GM18907 (cell line): ENCODE measurements around the gene RILP.

Experiments
- ATAC-seq: cut with Tn5 transposase; IDR thresholded peaks from one replicate; pipeline ENCODE4 v1.9.1; 2021; ENCODE audit warnings: mild to moderate bottlenecking, moderate library complexity; ENCODE audit not compliant: unreplicated experiment

The RILP gene

GRCh38 chr17:1605681-1606351 is 43.9 kb downstream of the RILP start:
- ATAC-seq = no peak

DNA sequence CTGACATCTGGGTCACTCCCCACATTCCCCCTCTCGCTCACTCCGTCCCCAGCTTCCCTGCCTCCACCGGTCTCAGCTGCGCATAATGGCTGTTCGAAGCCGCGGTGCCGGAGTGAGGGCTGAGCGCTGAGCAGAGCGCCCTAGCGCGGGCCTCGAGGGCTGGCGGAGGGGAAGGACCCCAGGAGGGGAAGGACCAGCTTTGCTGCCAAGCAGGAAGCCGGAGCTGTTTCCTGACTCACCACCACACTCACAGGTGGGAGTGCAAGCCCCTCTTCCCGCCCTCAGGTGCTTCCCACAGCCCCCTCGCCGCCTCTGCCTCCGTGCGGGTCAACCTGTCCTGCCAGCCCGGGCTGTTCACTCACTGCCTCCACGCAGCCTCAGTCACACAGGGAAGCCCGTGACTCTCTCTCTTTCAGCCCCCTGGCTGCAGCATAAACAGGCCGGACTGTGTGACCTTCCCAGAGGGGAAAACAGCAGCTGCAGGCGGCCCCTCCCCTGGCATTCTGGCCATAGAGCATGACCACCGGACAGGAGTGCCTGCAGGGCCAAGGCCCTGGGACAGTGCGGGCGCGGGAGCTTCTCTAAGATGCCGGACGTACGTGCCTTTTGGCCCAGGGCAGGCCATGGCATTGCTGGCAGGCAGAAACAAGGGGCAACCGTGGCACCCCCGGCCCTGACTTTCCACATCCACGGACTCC is 44.7 kb downstream of the RILP start:
- ATAC-seq = no peak

DNA sequence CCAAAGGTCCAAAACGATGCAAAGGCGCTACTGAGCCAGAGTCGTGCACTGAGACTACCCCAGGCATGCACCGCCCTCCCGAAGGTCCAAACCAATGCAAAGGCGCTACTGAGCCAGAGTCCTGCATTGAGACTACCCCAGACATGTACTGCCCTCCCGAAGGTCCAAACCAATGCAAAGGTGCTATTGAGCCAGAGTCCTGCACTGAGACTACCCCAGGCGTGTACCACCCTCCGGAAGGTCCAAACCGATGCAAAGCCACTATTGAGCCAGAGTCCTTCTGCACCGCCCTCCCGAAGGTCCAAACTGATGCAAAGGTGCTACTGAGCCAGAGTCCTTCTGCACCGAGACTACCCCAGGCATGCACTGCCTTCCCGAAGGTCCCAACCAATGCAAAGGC is 48.1 kb downstream of the RILP start:
- no peak for ATAC-seq

- no peak for ATAC-seq
Observed at GRCh38 chr17:1598399-1599095, 51.1 kb downstream of the RILP start.

DNA sequence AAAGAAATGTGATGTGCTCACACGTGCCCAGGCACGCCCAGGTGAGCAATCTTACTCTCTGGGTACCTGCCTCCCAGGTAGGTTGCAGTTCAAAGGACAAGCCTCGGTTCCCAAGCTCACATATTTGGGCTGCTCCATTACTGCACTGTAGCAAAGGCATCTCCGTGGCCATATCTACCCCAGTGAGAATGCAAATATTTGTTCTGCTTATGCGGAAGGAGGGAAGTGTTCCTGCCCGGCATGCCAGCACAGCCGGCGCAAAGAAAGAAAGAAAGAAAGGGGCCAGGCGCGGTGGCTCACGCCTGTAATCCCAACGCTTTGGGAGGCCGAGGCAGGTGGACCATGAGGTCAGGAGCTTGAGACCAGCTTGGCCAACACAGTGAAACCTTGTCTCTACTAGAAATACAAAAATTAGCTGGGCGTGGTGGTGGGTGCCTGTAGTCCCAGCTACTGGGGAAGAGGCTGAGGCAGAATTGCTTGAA is 51.8 kb downstream of the RILP start:
- no peak for ATAC-seq
